Loucy (cell line): ENCODE results near the gene PLEKHH2.
"Not testable (repeated sequence)": the region's sequence is repeated elsewhere in the genome, so short reads cannot be mapped to it uniquely, and the experiment has no call there.

Experiments
- H2AFZ ChIP-seq: fragments of 200-600 bp; sonication (generic); 2 replicates; pipeline ENCODE4 v1.6.0; 2016; ENCODE audit warnings: antibody characterized with exemption, mild to moderate bottlenecking, low read length, moderate library complexity
- H3F3A ChIP-seq: fragments of 200-600 bp; 2 replicates; pipeline ENCODE4 v1.6.0; 2016; ENCODE audit warnings: antibody characterized with exemption, low read depth, mild to moderate bottlenecking
- H3K27me3 ChIP-seq: fragments of 200-600 bp; sonication (generic); 2 replicates; pipeline ENCODE4 v1.6.1; 2014; ENCODE audit warnings: low read length, mild to moderate bottlenecking; ENCODE audit not compliant: insufficient read depth, poor library complexity, severe bottlenecking
- H3K36me3 ChIP-seq: fragments of 200-600 bp; sonication (generic); 2 replicates; pipeline ENCODE4 v1.6.1; 2016; ENCODE audit warnings: low read length; ENCODE audit not compliant: insufficient read depth
- H3K4me1 ChIP-seq: fragments of 200-600 bp; sonication (generic); 2 replicates; pipeline ENCODE4 v1.5.1; 2014; ENCODE audit warnings: low read length, mild to moderate bottlenecking; ENCODE audit not compliant: insufficient read depth, poor library complexity, severe bottlenecking
- H3K4me2 ChIP-seq: fragments of 200-600 bp; sonication (generic); 2 replicates; pipeline ENCODE4 v1.6.0; 2014; ENCODE audit warnings: antibody characterized with exemption, low read length, low read depth, mild to moderate bottlenecking; ENCODE audit not compliant: poor library complexity, severe bottlenecking
- H3K4me3 ChIP-seq: fragments of 200-600 bp; sonication (generic); 2 replicates; pipeline ENCODE4 v1.5.1; 2014; ENCODE audit warnings: low read length, mild to moderate bottlenecking, mixed read lengths; ENCODE audit not compliant: poor library complexity, severe bottlenecking
- H3K79me2 ChIP-seq: fragments of 200-600 bp; sonication (generic); 2 replicates; pipeline ENCODE4 v1.6.1; 2014; ENCODE audit warnings: low read length; ENCODE audit not compliant: insufficient read depth
- H3K9ac ChIP-seq: fragments of 200-600 bp; sonication (generic); 2 replicates; pipeline ENCODE4 v1.6.0; 2014; ENCODE audit warnings: mild to moderate bottlenecking, low read depth, low read length, moderate library complexity; ENCODE audit not compliant: poor library complexity, severe bottlenecking
- H3K9me2 ChIP-seq: fragments of 200-600 bp; sonication (generic); replicated peaks from 2 replicates; pipeline ENCODE4 v1.6.1; 2016; ENCODE audit warnings: low read depth, low read length, mixed read lengths
- H3K9me3 ChIP-seq: fragments of 200-600 bp; sonication (generic); 2 replicates; pipeline ENCODE4 v1.6.1; 2014; ENCODE audit warnings: mild to moderate bottlenecking, antibody characterized with exemption, low read length, low read depth; ENCODE audit not compliant: insufficient read depth
- H4K20me1 ChIP-seq: fragments of 200-600 bp; sonication (generic); 2 replicates; pipeline ENCODE4 v1.6.0; 2014; ENCODE audit warnings: antibody characterized with exemption, low read length, mild to moderate bottlenecking; ENCODE audit not compliant: insufficient read depth, poor library complexity, severe bottlenecking
- CTCF ChIP-seq: fragments of 200-600 bp; sonication (generic); conservative IDR thresholded peaks from 2 replicates; pipeline ENCODE4 v1.5.1; 2014; ENCODE audit warnings: mild to moderate bottlenecking, antibody characterized with exemption, low read length
- EZH2phosphoT487 ChIP-seq: fragments of 200-600 bp; IDR thresholded peaks from 2 replicates; pipeline ENCODE4 v1.6.1; 2018; ENCODE audit warnings: antibody characterized with exemption, mild to moderate bottlenecking, moderate library complexity, borderline replicate concordance

The PLEKHH2 gene

DNA sequence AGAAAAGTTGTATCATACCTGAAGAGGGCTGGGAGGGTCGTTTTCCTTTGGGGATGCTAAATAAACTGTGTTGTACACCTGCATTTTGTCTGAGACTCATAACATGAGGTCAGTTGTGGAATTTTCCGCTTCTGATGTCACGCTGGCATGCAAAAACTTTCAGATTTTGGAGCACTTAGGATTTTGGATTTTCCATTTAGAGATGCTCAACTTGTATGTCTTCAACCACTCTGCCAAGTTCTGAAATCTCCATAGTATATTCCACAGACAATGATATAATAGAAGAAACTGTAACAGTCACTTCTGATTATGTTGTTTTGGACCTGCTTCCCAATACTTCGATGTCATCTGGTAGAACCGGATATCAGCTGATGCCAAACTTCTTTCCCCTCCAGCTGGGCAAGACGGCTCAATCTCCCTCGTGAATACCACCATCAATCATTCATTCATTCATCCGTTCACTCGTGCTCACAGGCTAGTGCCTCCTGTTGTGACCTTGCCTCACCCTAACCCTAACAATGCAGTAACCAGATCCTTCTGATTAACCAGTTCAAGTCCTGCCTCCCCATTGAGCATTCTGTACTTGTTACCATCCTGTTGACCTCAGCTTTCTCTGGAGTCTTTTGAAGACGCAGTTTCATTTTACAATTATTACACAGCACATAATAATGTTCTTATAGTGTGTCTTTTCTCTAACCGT, 5.3 kb upstream of the PLEKHH2 start:
- H3K9me3 ChIP-seq: no peaks in the 10 kb centered on the region
- peaks cover 3% of the 10 kb centered on the region for H3K4me1 ChIP-seq
- no peaks in the 10 kb centered on the region for H3K36me3 ChIP-seq
- no peaks in the 10 kb centered on the region for H3K27me3 ChIP-seq
- H3K9ac ChIP-seq: no peak overlapping the region
- no peaks in the 10 kb centered on the region for H3K9me2 ChIP-seq
- H3K4me2 ChIP-seq: no peak overlapping the region
- H3F3A ChIP-seq: no peaks in the 10 kb centered on the region
- H4K20me1 ChIP-seq: no peaks in the 10 kb centered on the region
- no peaks in the 10 kb centered on the region for H3K79me2 ChIP-seq
- TF ChIP-seq EZH2phosphoT487 (no peak), CTCF (no peak)
- H2AFZ ChIP-seq: no peak overlapping the region
- H3K4me3 ChIP-seq: no peak overlapping the region

GRCh38 chr2:43634604-43635306, 2.3 kb upstream of the PLEKHH2 start:
- TF ChIP-seq EZH2phosphoT487 (no peak), CTCF (no peak)
- H3K27me3 ChIP-seq: no peaks in the 10 kb centered on the region
- H3K4me2 ChIP-seq: no peak overlapping the region
- H3K4me3 ChIP-seq: no peak overlapping the region
- H3K9me2 ChIP-seq: no peaks in the 10 kb centered on the region
- no peaks in the 10 kb centered on the region for H3K36me3 ChIP-seq
- peaks cover 8% of the 10 kb centered on the region; the same call in 1 of the 2 replicates for H3K9me3 ChIP-seq
- H4K20me1 ChIP-seq: no peaks in the 10 kb centered on the region
- no peak overlapping the region for H2AFZ ChIP-seq
- H3F3A ChIP-seq: no peaks in the 10 kb centered on the region
- peaks cover 6% of the 10 kb centered on the region for H3K4me1 ChIP-seq
- H3K9ac ChIP-seq: no peak overlapping the region
- no peaks in the 10 kb centered on the region for H3K79me2 ChIP-seq

- not testable (repeated sequence) for H3K79me2 ChIP-seq, H3K4me2 ChIP-seq, H3K4me1 ChIP-seq, H4K20me1 ChIP-seq, H3K9ac ChIP-seq, H3K36me3 ChIP-seq, H3K4me3 ChIP-seq, H3K9me2 ChIP-seq, H3F3A ChIP-seq, H2AFZ ChIP-seq, H3K9me3 ChIP-seq, H3K27me3 ChIP-seq
These were observed 907 bp upstream of the PLEKHH2 start for GRCh38 chr2:43636153-43636552.

DNA sequence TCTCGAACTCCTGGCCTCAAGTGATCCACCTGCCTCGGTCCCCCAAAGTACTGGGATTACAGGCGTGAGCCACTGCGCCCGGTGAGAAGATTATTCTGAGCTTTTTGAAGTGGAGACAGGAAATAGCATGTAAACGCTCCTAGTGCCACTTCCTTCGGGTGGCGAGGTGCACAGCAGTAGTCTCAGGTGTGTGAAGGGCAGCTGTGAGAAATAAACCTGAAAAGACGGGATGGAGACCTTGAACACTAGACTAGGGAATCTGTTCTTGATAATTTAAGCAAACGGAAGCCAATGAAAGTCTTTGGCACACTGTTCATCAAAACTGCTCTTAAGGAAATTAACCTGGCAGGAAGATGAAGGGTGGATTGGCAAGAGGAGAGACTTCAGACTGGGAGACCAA, 439 bp upstream of the PLEKHH2 start:
- Histone ChIP-seq H3K4me3 (peak overlapping the region; percentile 65), H3K79me2 (no peaks in the 10 kb centered on the region), H3K4me1 (peaks cover 6% of the 10 kb centered on the region), H3K9ac (no peak overlapping the region), H2AFZ (peak overlapping the region; percentile 84), H3K9me3 (peaks cover 8% of the 10 kb centered on the region; the same call in 1 of the 2 replicates), H4K20me1 (no peaks in the 10 kb centered on the region), H3K9me2 (no peaks in the 10 kb centered on the region), H3K27me3 (no peaks in the 10 kb centered on the region), H3K36me3 (no peaks in the 10 kb centered on the region), H3F3A (no peaks in the 10 kb centered on the region), H3K4me2 (peak overlapping the region; percentile 66)
- no peak for TF ChIP-seq CTCF
- TF ChIP-seq EZH2phosphoT487: no peak
